GM12872 (cell line): ENCODE measurements around the gene PLVAP.

ENCODE experiments used
- TF ChIP-seq, protein P1 (sequence below): IDR thresholded peaks from 3 replicates; pipeline ENCODE4 v1.5.1; 2011; ENCODE audit warnings: low read depth, mild to moderate bottlenecking, low read length, moderate library complexity; ENCODE audit not compliant: insufficient read depth

Gene PLVAP

DNA sequence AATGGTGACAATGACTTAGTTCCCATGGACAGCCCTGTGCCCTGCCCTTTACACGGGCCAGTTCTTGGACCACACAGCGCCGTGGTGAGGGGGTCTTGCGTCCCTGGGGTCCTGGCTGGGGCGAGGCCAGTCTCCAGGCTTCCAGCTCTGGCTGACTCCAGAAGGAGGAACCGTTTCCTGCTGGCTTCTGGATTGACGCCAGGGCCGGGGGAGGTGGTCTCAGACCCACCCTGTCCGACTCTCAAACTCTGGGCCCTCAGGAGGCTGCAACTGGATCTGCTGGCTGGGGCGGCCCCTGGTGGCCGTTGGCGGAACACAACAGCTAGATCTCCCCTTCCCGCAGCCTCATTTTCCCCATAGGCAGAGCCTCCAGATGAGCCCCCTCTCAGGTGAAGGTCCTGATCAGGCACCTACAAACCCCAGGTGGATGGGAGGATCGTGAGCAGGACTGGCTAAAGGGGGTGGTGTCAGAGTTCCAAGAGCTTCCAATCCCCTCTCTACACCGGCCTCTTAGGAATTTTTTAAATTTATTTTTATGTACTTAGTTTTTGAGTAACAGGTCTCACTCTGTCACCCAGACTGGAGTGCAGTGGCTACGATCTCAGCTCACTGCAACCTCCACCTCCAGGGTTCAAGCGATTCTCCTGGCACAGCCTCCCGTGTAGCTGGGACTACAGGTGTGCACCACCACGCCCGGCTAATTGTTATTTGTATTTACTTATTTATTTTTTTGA lies 8.9 kb upstream of the PLVAP start:
- TF ChIP-seq, protein P1, sequence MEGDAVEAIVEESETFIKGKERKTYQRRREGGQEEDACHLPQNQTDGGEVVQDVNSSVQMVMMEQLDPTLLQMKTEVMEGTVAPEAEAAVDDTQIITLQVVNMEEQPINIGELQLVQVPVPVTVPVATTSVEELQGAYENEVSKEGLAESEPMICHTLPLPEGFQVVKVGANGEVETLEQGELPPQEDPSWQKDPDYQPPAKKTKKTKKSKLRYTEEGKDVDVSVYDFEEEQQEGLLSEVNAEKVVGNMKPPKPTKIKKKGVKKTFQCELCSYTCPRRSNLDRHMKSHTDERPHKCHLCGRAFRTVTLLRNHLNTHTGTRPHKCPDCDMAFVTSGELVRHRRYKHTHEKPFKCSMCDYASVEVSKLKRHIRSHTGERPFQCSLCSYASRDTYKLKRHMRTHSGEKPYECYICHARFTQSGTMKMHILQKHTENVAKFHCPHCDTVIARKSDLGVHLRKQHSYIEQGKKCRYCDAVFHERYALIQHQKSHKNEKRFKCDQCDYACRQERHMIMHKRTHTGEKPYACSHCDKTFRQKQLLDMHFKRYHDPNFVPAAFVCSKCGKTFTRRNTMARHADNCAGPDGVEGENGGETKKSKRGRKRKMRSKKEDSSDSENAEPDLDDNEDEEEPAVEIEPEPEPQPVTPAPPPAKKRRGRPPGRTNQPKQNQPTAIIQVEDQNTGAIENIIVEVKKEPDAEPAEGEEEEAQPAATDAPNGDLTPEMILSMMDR, result peak; percentile 99

DNA sequence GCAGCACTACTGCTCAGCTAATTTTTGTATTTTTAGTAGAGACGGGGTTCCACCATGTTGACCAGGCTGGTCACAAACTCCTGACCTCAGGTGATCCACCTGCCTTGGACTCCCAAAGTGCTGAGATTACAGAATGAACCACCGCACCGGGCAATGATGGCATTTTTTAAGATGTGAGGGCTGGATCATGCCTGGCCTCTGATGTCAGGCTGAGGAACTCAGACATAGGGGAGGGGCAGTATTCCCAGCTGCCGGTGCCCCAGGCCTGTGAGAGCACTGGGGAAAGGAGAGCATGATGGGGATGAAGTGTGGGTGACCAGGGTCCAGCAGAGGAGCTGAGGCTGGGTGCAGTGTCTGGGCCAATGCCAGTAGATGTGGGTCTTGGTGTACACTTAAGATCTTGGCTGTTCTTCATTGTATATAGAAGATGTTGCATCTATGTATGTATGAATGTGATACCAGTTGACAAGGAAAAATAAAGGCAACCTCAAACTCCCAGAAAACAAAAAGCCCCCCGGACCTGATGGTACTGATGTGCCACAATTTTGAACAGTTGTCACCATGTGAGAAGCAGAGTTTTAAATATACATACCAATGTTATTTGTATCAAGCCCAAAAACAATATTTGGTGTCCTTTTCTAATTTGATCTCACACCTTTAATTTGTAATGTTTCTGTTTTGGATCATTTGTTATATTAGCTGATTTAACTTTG lies 3.4 kb upstream of the PLVAP start:
- TF ChIP-seq, protein P1, result no peak

- TF ChIP-seq, protein P1, result no peak
Measured at GRCh38 chr19:17379221-17379631, 2.1 kb upstream of the PLVAP start.

DNA sequence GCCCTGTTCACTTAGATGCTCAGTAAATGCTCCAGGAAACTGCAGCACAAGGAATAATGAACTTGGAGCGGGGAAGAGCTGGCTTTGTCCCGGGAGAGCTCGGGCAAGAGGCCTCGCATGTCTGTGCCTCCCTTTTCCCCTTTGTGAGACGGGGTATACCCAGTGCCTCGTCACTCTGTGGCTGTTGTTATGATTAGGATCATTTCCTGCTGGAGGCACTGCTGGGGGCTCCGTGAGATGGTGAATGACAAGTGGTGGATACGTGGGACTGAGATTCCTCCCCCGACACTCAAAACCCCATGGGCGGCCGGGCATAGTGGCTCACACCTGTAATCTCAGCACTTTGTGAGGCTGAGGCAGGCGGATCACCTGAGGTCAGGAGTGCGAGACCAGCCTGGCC lies 1.1 kb upstream of the PLVAP start:
- TF ChIP-seq, protein P1, result no peak

- TF ChIP-seq, protein P1, result no peak
Measured at GRCh38 chr19:17370026-17370587, 7.0 kb downstream of the PLVAP start.

DNA sequence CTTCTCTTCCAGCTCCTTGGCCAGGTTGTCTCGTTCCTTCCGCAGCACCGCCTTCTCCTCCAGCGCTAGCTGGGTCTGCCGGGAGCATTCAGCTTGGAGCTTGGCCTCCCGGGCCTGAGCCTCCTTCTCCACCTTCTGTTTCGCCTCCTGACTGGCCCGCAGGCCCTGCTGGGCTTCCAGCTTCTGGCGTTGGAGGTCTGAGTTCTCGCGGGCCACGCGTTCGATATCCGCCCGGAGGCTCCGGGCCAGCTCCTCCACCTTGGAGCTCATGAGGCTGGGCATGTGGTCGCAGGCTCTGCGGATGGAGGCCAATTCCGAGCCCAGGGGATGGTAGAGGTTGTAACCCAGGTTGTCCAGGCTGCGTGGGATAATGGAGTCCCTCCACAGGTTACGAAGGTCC lies 11.8 kb downstream of the PLVAP start:
- TF ChIP-seq, protein P1, result no peak
